CMK (cell line): ENCODE results near the gene THADA.

Experiments used
- DNase-seq: peaks from one replicate; pipeline ENCODE4 v3.0.0-alpha.2; 2010; ENCODE audit warnings: low read depth

Gene THADA

DNA sequence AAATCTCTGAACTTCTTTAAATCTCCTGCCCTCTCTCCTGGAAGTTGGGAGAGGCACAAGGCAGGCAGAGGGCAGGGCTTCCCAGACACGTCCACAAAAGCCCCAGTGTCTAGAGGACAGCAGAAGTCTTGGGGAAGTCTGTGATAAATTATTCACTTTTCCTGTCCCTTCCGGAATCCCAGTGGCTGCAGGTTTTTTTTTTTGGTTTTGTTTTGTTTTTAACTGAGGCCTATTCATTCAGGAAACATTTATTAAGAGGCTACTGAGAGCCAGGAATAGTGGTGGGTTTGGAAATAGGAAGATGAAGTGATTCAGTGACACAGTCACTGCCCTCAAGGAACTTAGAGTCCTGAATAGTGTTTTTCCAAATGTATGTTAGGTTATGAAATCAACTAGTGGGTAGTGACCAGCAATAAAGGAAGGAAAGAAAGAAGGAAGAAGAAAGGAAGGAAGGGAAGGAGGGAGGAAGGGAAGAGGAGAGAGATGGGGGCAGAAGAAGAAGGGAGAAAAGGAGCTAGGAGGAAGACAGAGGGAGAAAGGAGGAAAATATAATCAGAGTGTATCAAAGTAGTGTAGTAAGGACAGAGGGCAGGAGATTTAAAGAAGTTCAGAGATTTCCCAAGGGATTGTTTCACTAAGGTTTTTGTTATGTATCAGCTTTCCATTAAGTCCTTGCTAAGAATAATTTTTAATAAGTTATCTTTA, 270.6 kb downstream of the THADA start:
- no peak for DNase-seq

DNA sequence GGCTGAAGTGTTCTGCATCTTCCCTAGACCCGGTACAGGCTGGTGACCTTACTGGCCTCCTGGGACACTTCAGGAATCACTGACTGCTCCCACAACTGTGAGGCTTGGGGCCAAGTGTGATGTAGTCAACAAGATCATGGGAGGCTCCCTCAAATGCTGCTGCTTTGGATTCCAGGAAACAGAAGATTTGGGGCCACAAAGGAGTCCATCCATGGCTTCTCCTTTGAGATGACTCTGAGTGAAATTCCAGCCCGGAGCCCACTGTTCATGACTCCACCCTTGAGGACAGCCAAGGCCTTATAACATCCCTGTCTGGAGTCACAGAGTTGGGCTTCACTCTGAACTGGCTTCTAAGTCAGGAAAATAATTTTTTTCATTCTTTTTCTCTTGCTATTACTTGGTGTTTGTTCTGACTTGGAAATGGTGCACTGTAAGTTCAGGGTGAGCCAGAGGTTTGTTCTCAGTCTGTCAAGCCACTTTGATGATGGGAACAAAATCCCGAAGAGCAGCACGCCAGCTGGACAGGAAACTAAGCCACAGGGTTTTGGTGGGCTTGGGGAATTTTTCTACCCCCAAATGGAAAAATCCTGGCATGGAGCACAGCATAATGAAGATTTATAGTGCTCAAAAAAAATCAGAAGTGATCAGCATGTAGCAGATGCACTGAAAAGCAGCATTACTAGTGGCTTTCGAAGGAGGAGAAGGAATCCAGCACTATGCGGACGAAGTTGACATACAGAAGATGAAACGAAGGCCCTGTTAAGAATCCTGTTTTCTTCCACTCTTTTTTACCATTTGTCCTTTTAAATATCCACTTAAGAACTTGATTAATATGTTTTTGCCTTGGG, 271.4 kb downstream of the THADA start:
- DNase-seq = no peak

DNA sequence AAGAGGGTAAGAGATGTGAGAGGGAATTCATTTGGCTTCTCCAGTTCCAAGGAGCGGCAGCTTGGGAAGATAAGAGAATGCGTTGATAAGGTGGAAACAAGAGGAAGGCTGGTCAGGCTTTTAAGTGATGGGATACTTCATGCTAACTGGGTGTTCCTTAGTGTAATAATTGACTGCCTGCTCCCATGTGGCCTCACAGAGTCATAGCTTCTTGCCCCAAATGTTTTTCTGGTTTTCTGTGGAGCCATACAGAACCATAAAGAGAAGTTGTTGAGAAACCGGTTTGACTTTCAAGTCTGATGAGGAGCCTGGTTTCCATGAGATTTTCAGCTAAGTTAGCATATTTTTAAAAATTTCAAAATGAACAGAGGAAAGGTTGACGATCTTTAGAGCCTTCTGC, 272.0 kb downstream of the THADA start:
- DNase-seq = no peak

DNA sequence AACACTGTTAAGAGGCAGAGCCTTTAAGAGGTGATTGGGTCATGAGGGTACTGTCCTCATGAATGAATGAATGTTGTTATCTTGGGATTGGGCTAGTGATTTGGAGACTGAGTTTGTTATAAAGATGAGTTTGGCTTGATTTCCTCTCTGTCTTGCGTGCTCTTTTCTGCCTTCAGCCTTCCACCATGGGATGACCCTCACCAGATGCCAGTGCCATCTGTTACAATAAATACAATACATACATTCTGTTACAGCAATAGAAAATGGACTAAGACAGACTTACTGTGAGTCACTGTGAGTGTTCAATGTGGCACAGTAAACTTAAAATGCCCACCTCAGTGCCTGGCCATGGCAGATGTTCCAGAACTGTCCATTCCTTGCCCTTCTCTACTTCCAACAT, 274.4 kb downstream of the THADA start:
- DNase-seq = no peak

DNA sequence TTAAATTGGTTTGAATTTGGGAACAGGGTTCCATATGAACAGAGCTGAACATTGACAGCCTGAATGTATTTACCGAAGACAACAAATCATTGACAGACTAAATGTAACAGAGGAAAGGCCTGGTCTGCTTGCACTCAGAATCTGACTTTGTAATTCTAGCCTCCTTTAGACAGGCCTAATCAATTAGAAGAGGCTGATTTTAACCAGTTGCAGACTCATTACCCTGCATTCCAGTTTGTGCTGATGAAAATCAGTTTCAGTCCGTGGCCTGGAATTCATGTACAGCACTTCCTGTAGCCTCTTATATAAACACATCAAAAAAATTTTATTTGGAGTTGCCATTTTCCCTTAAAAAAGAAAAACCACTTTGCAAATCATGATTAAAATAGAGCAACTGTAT, 276.3 kb downstream of the THADA start:
- DNase-seq = no peak

DNA sequence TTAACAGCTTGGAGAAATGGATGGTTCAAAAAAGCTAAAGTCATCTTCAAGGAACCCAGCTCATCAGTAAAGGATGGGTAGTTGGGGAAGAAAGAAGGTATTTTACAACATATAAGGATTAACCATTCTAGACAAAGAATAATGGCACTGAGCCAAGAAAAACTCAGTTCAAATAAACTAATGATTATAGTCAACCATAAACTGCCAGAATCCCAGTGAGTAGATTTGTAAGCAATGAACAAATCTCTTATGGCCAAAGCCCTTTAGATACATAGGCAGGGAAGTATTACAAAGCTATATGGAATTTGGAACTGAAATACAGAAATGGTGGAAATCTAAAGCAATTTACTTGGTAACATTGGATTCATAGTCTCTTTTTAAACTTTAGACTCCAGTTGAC, 277.0 kb downstream of the THADA start:
- no peak for DNase-seq

DNA sequence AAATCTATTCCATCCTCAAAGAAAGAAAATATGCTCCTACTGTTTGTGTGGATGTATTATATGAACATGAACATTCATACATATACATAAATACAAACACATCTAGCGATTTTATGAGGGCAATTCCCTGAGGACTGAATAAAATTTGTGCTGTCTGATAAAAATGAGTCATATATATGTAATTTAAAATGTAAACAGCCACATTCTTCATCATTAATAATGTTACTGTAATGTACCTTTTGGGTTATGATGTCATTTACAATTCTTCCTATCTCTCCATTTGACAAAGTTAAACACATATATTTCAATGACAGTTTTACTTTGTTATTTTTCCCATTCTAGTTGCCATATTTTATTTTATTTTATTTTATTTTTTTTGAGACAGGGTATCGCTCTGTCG, 278.2 kb downstream of the THADA start:
- no peak for DNase-seq

DNA sequence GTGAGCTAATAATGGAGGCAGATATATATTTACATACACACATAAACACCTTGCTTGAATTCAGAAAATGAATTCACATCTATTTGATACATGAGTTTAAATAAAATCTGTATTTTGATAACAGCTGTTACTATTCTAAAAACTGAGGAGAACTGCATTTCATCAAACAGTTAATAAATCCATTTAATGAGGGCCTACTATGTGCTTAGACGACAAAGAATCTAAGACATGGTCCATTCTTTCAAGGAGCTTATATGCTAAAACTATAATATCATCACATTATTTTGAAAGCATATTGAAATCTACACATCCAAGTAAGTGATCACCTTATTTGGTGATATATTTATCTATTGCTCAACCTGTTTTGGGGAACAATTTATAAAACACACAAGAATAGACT, 278.6 kb downstream of the THADA start:
- no peak for DNase-seq

DNA sequence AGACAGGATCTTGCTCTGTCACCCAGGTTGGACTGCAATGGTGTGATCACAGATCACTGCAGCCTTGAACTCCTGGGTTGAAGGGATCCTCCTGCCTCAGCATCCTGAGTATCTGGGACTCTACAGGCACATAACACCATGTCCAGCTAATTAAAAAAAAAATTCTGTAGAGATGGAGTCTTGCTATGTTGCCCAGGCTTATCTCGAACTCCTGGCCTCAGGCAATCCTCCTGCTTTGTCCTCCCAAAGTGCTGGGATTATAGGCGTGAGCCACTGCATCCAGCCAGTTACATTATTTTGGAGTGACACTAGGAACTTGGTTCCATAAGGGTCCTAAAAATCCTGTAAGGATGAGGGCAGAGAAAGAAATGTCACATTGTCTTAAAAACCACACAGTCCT, 280.4 kb downstream of the THADA start:
- DNase-seq = no peak

DNA sequence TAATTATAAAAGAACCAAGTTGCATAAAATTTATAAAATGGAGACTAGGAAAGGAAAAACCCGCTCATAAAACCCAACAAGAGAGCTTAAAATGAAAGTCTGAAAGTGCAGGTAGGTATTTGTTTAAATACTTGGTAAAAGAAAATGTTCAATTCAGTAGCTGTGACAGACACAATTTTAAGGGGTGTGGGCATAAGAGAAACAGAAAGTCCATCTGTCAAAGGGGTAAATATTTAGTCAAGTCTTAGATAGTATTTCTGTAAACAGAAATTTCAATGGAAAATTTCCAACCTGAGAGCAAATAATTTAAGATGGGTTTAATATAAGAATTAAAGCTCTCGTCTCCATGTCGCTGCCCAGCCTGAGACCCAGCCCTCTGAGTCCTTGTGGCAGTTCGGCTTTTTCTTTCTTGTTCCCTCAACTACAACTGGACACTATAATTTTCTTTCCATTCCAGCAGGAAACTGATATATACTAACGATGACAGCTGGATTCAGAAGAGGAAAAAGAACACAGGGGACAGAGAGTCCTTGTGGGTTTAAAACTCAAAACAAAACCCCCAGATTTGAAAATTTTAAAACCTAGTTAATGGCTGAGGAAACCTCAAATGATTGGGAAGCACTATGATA, 281.4 kb downstream of the THADA start:
- DNase-seq = no peak

DNA sequence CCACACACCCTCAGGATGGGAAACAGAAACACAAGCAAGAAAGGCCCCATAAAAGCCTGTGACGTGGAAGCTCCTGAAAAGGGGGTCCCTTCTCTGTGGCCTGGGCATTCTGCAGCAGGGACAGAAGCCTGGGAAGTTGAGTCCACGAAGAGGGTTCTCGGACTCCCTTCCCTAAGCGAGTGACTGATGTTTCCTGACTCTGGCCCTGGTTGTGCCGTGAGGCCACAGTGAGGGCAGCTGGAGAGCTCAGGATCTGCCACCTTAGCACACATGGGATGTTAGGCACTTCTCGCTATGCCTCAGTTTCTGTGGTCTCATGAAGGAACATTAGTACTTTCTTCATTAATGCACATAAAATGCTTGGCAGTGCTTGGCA, 282.2 kb downstream of the THADA start:
- DNase-seq = no peak

DNA sequence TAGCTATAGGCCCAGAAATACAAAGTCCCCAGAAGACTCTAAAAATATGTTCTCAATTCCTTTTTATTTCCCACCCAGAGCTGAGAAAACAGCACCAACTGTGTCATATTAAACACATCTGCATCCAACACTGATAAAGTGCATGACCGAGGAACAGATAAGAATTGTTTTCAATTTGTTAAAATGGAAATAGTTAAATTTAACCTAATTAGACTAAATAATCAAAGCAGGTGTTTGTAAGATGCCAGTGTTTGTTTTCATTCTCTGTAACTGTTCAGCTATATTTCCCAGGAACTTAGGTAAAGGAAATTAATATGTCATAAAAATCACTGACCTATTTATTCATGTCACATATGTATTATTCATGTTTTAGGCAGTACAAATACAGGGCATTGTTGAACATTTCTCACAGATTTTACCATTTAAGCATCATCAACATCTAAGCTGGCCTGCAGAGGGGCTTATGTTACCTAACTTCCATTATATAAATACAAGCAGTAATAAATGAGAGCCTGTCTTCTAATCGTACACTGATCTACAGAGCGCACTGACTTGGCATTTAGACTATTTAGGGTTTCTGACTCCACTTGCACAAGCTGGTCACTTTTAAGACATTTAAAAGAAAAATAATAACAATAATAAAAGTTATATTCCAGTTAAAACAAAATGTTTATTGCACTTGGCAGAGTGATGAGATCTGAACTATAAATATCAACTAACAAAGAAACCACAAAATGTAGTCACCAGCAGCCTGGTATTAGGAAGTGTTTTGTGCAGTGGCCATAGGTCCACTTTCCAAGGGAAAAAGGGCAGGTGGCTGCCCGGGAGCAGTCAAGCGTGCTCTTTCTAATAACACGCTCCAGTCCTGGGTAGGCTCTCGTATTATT, 282.8 kb downstream of the THADA start:
- no peak for DNase-seq

DNA sequence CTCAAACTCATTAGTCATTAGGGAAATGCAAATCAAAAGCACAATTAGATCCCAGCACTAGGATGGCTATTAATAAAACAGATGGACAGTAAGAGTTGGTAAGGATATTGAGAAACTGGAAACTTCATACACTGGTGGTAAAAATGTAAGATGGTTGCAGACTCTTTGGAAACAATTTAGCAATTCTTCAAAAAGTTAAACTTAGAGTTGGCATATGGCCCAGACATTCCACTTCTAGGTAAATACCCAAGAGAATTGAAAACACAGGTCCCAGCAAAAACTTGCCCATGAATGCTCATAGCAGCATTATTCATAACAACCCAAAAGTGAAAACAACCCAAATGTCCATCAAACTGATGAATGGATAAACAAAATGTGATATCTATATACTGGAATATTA, 284.6 kb downstream of the THADA start:
- DNase-seq = no peak

DNA sequence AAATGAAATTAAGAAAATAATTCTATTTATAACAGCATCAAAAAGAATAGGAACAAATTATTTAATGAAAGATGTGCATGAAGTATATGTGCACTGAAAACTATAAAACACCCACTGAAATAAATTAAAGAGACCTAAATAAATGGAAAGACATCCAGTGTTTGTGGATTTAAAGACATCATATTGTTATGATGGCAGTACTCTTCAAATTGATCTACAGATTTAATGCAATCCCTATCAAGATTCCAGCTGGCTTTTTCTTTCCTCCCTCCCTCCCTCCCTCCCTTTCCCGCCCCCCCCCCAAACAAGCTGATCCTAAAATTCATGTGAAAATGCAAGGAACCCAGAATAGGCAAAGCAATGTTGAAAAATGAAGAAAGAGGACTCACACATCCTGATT, 285.9 kb downstream of the THADA start:
- no peak for DNase-seq

DNA sequence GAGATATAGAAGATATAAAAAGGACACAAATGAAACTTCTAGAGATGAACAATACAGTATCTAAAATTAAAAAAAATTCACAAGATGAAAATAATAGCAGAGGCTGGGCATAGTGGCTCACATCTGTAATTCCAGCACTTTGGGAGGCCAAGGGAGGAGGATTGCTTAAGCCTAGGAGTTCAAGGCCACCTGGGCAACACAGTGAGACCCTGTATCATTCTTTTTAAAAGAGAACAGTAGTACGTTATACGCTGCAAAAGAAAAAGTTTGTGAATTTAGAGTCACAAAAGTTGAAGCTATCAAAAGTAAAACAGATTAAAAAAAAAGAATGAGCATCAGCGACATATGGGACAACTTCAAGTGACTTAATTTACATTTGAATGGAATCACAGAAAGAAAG, 287.9 kb downstream of the THADA start:
- DNase-seq = no peak

DNA sequence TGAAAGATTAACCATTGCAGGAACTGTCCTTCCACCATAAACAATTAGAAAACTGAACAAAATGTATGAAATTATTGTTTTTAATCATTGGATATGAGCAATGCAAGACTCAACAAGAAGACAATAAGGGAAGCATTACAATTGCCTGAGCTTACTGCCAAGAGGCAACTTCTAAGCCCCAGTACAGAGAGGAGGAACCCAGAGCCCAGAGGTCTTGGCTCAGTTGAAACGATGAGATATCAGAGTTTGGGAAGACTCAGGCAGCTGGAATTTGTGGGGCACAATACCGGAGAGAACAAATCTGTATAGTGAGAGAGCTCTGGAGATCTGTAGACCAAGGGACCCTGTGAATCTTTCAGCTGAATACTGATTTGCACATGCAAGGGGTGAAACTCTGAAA, 288.8 kb downstream of the THADA start:
- no peak for DNase-seq

DNA sequence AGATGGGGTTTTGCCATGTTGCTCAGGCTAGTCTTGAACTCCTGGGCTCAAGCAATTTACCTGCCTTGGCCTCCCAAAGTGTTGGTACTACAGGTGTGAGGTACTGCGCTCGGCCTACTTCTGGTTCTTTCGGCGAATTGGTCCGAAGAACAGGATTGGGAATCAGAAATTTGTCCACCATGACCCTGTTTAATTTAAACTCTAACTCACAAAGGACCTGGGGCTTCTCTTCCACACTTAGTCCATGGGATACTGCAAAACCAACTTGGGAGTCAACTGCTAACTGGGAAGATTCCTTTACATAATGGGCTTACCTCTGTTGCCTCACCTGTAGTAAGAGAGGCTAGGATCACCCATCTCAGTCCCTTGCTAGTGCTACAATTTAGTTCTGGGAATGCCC, 289.6 kb downstream of the THADA start:
- DNase-seq = no peak

DNA sequence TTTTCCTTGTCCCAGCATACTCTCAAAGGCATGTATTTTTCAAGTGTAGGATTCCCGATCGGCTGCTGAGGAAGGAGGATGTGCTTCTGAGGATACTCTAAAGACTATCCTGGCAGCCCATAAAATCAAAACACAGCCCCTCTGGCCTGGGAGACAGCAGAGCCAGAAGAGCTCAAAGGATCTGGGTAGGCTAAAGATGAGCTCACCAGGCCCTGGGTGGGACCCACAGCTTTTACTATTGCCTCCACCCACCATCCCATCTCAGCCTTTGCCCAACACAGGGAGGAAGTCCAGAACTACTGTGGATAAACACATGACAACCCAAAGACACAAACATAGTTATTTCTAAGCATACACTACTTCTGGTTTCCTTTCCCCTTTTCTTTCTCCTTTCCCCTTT, 290.3 kb downstream of the THADA start:
- no peak for DNase-seq

DNA sequence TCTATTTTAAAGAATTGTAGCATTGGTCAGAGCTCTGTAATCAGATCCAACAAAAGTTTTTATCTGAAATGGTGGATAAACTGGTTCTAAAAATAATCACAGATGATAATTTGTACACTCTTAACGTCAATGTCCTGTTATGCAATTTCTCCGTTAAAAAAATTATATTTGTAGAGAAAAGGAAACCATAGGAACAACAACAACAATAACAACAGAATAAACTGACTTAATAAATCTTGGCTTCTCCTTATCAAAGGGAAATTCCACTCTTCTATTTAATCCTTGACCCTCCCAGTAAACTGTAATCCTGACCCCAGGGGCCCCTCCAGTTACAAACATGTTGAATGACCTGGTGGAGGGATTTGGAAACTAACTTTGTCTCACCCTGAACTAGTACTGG, 290.8 kb downstream of the THADA start:
- DNase-seq = no peak

DNA sequence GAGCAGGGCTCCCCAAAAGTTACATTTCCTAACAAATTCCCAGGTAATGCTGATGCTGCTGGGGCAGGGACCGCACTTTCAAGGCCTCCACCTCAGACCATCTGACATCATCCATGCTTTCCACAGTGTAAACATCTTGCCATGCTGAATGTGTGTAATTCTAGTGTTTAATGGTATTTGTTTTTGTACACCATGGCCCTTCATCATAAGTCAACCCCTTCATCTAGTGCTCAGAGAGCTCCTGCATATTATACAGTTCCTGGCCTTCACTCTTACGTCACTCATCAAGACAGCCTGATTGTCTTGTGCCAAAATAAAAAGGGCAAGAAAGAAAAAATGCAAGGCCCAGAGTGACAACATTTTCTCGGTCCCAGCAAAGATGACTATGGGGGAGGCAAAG, 291.9 kb downstream of the THADA start:
- no peak for DNase-seq

DNA sequence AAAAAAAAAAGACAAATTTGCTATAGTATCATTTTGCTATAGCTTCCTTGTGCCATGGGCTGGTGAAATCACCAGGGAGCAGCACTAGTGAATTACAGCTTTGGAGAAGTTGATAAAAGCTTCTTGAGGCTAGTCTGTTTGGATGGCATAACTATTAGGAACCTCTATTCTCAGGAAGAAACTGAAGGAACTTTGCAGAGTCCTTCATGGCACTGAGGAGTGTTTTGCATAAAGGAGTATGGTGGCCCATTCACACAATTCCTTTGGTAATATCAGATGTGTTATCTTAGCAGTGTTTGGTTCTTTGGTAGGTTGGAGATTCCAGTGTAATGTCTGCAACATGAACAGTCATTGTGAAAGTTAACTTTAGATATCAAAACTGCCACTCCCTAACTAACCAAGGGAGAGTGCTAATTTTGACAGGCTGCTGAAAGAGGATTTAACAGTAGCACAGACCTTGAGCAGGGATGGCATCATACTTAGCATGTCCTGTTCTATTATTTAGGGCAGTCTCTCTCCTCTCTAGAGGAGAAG, 292.8 kb downstream of the THADA start:
- no peak for DNase-seq
